Dendritic cell treated with granulocyte-macrophage colony-stimulating factor and Interleukin-4, amounts not matched to agents 40 ng/mL and 50 ng/mL, for 4 days (primary cell): ENCODE measurements around the gene SLC24A4.

ENCODE experiments used
- H3K27ac Mint-ChIP-seq: one replicate; pipeline ENCODE4 v1.8.0; 2022; ENCODE audit warnings: mild to moderate bottlenecking, mixed read lengths
- H3K27me3 Mint-ChIP-seq: one replicate; pipeline ENCODE4 v1.8.0; 2022; ENCODE audit warnings: mild to moderate bottlenecking, mixed read lengths
- H3K36me3 Mint-ChIP-seq: one replicate; pipeline ENCODE4 v1.8.0; 2022; ENCODE audit warnings: low read depth, mixed read lengths
- H3K4me1 Mint-ChIP-seq: one replicate; pipeline ENCODE4 v1.8.0; 2022; ENCODE audit warnings: low read depth, mixed read lengths
- H3K4me3 Mint-ChIP-seq: one replicate; pipeline ENCODE4 v1.8.0; 2022; ENCODE audit warnings: mild to moderate bottlenecking, moderate library complexity, mixed read lengths
- H3K9me3 Mint-ChIP-seq: one replicate; pipeline ENCODE4 v1.8.0; 2022; ENCODE audit warnings: mixed read lengths
- intact Hi-C: fragments of 100-400 bp; cut with micrococcal nuclease; formaldehyde crosslinking; loops from one replicate; pipeline ENCODE4 v1.15.0; 2022

SLC24A4 gene

GRCh38 chr14:92459950-92460421 lies 137.0 kb downstream of the SLC24A4 start:
- intact Hi-C loops, result loop anchor here (5.0 to 10.0 kb wide), 6 partner anchors 52 to 295 kb away; partner anchors contain the start of gene RIN3
- no peak overlapping the region for H3K4me3 Mint-ChIP-seq
- H3K9me3 Mint-ChIP-seq, result no peaks in the 10 kb centered on the region
- H3K27ac Mint-ChIP-seq, result peak overlapping the region; percentile 87
- H3K27me3 Mint-ChIP-seq, result no peaks in the 10 kb centered on the region
- peaks cover 7% of the 10 kb centered on the region for H3K36me3 Mint-ChIP-seq
- H3K4me1 Mint-ChIP-seq, result peaks cover 77% of the 10 kb centered on the region

- Mint-ChIP-seq H3K36me3 (peaks cover 9% of the 10 kb centered on the region), H3K4me1 (peaks cover 82% of the 10 kb centered on the region), H3K9me3 (no peaks in the 10 kb centered on the region), H3K27me3 (no peaks in the 10 kb centered on the region), H3K4me3 (peak overlapping the region; percentile 77), H3K27ac (peak overlapping the region; percentile 87)
- intact Hi-C loops, result loop anchor here (5.0 to 10.0 kb wide), 3 partner anchors 52 to 194 kb away; partner anchors contain the start of gene RIN3
Observed at GRCh38 chr14:92460541-92460915, 137.6 kb downstream of the SLC24A4 start.

DNA sequence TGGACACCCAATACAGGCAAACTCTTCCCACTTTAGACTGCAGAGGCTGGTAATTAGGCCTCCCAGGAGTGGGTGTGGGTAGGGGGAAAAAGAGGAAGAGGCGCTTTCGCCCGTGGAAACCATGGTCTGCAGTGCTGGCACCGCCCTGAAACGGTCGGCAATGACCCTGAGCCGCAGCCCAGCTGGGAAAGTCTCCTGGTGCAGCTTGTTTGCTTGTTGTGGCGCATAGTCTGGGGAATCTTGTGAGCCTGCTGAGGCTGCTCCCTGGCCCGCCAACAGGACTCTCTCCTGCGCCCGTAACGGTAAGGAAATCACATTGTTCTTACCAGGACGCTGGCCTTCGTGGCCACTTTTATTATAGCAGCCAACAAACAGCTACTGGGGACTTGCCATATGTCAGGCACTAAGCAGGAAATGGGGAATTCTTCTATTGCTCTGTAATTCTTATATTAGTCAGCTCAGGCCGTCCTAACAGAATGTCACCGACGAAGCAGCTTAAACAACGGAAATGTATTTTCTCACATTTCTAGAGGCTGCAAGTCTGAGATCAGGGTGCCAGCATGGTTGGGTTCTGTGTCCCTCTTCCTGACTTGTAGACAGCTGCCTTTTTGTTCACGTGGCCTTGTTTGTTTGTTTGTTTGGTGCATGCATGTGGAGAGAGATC lies 138.1 kb downstream of the SLC24A4 start:
- Mint-ChIP-seq H3K27me3 (no peaks in the 10 kb centered on the region), H3K4me3 (peak overlapping the region; percentile 77), H3K36me3 (peaks cover 14% of the 10 kb centered on the region), H3K9me3 (no peaks in the 10 kb centered on the region), H3K27ac (peak overlapping the region; percentile 87), H3K4me1 (peaks cover 84% of the 10 kb centered on the region)
- intact Hi-C loops, result loop anchor here (5.0 to 10.0 kb wide), 3 partner anchors 51 to 194 kb away; partner anchors contain the start of gene RIN3

DNA sequence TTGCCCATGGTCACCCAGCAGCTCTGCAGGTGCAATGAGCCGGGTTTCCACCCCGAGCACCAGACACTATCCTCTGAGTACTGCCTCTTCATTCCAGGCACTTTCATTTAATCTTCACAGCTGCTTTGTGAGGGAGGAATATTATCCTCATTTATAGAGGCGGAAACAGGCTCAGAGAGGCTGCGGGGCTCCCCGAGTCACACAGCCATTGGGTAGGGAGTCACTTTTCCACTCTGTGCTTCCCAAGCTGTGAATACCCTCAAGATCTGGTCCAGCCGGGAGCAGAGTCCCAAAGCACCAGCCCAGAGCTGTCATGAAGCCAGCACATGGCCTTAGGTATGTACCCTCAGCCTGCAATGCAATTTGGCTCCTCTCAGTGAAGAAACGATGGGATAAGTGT lies 138.9 kb downstream of the SLC24A4 start:
- Mint-ChIP-seq H3K36me3 (peaks cover 16% of the 10 kb centered on the region), H3K27ac (peak overlapping the region; percentile 87), H3K4me1 (peaks cover 78% of the 10 kb centered on the region), H3K4me3 (peak overlapping the region; percentile 77), H3K9me3 (no peaks in the 10 kb centered on the region), H3K27me3 (no peaks in the 10 kb centered on the region)
- intact Hi-C loops, result loop anchor here (5.0 to 10.0 kb wide), 3 partner anchors 50 to 193 kb away; partner anchors contain the start of gene RIN3

DNA sequence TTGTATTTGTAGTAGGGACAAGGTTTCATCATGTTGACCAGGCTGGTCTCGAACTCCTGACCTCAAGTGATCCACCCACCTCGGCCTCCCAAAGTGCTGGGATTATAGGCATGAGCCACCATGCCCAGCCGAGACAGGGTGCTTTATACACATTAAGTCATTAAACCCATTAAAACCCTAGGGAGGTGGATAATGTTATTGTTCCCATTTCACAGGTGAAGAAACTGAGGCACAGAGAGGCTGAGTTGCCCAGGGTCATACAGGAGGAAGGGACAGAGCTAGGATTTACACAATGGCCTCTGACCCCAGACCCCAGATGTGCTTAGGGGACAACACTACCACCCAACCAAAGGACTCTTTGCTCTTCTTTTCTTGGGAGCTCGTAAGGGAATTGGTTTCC lies 139.6 kb downstream of the SLC24A4 start:
- H3K4me3 Mint-ChIP-seq, result peak overlapping the region; percentile 10
- H3K36me3 Mint-ChIP-seq, result peaks cover 22% of the 10 kb centered on the region
- intact Hi-C loops, result loop anchor here (5.0 to 10.0 kb wide), 3 partner anchors 50 to 192 kb away; partner anchors contain the start of gene RIN3
- H3K4me1 Mint-ChIP-seq, result peaks cover 73% of the 10 kb centered on the region
- peak overlapping the region; percentile 87 for H3K27ac Mint-ChIP-seq
- H3K9me3 Mint-ChIP-seq, result no peaks in the 10 kb centered on the region
- no peaks in the 10 kb centered on the region for H3K27me3 Mint-ChIP-seq

- Mint-ChIP-seq H3K4me3 (peak overlapping the region; percentile 10), H3K36me3 (peaks cover 22% of the 10 kb centered on the region), H3K4me1 (peaks cover 73% of the 10 kb centered on the region), H3K9me3 (no peaks in the 10 kb centered on the region), H3K27me3 (no peaks in the 10 kb centered on the region), H3K27ac (peak overlapping the region; percentile 87)
- intact Hi-C loops, result loop anchor here (5.0 to 10.0 kb wide), 3 partner anchors 49 to 192 kb away; partner anchors contain the start of gene RIN3
Observed at GRCh38 chr14:92463141-92463540, 140.2 kb downstream of the SLC24A4 start.

- H3K4me1 Mint-ChIP-seq, result peaks cover 65% of the 10 kb centered on the region
- H3K4me3 Mint-ChIP-seq, result no peak overlapping the region
- peaks cover 22% of the 10 kb centered on the region for H3K36me3 Mint-ChIP-seq
- H3K27me3 Mint-ChIP-seq, result no peaks in the 10 kb centered on the region
- H3K27ac Mint-ChIP-seq, result peak overlapping the region; percentile 87
- no peaks in the 10 kb centered on the region for H3K9me3 Mint-ChIP-seq
- intact Hi-C loops, result loop anchor here (5.0 to 10.0 kb wide), 3 partner anchors 48 to 191 kb away; partner anchors contain the start of gene RIN3
Observed at GRCh38 chr14:92464156-92464555, 141.2 kb downstream of the SLC24A4 start.

GRCh38 chr14:92464716-92465115 lies 141.8 kb downstream of the SLC24A4 start:
- H3K27me3 Mint-ChIP-seq, result no peaks in the 10 kb centered on the region
- peak overlapping the region; percentile 91 for H3K27ac Mint-ChIP-seq
- H3K9me3 Mint-ChIP-seq, result no peaks in the 10 kb centered on the region
- intact Hi-C loops, result loop anchor here (5.0 to 10.0 kb wide), 3 partner anchors 48 to 190 kb away; partner anchors contain the start of gene RIN3
- H3K36me3 Mint-ChIP-seq, result peaks cover 22% of the 10 kb centered on the region
- peaks cover 62% of the 10 kb centered on the region for H3K4me1 Mint-ChIP-seq
- H3K4me3 Mint-ChIP-seq, result no peak overlapping the region

DNA sequence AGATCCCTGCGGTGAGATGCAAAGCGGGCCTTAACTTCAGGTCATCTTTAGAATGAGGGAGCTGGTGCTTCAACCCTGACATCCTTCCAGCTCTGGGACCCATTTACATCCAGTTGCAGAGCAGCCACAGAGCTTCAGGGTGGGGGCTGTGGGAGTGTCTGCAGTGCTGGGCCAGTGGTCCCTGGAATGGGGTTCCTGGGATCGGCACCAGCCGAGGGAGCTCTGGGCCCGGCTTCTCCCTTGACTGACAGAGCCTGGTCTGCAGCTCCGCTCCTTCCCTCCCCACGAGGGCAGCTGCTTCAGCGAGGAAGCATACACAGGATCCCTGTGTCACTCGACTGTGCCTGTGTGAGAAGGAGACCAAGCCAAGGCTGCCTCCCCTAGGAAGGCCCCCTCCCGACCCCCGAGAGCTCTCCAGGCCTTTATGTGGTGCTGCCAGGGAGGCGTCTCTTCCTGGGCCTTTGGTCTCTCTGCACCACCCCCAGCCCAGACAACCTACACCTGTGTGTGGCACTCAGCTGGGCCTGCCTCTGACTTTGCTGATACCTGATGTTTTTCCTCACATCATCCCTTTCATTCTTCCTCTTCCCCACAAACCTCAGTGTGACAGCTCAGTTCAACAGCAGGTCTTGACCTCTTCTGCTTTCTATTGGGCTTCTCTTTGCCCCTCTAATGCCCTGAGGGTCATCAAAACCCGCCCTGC lies 142.5 kb downstream of the SLC24A4 start:
- Mint-ChIP-seq H3K4me3 (no peak overlapping the region), H3K9me3 (no peaks in the 10 kb centered on the region), H3K36me3 (peaks cover 22% of the 10 kb centered on the region), H3K27me3 (no peaks in the 10 kb centered on the region), H3K4me1 (peaks cover 62% of the 10 kb centered on the region), H3K27ac (peak overlapping the region; percentile 91)
- intact Hi-C loops, result loop anchor here (10.0 kb wide), 2 partner anchors 99 to 189 kb away; no protein-coding TSS in a partner anchor

DNA sequence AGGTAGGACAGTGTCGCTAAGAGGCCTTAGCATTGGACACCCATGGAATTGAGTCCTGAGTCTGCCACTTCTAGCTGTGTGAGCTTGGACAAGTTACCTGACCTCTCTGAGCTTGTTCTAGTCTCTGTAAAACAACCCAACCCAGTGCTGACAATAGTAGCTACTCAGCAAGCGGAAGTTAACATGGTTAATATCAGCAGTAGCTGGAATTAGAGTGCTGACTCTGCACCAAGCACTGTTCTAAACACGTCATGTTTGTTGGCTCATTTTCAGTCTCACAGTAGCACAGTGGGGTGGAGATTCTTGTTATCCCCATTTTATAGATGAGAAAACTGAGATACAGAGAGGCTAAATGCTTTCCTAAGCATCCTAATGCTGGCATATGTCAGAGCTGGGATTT lies 143.1 kb downstream of the SLC24A4 start:
- peak overlapping the region; percentile 91 for H3K27ac Mint-ChIP-seq

GRCh38 chr14:92469515-92469914 lies 146.6 kb downstream of the SLC24A4 start:
- no peaks in the 10 kb centered on the region for H3K27me3 Mint-ChIP-seq
- intact Hi-C loops, result loop anchor here (10.0 kb wide), 2 partner anchors 95 to 185 kb away; no protein-coding TSS in a partner anchor

More for the DNA sequence above, 143.1 kb downstream of the SLC24A4 start:
- Mint-ChIP-seq H3K4me1 (peaks cover 62% of the 10 kb centered on the region), H3K27me3 (no peaks in the 10 kb centered on the region), H3K4me3 (no peak overlapping the region), H3K36me3 (peaks cover 22% of the 10 kb centered on the region), H3K9me3 (no peaks in the 10 kb centered on the region)
- intact Hi-C loops, result loop anchor here (10.0 kb wide), 2 partner anchors 99 to 189 kb away; no protein-coding TSS in a partner anchor

GRCh38 chr14:92470215-92470614 lies 147.2 kb downstream of the SLC24A4 start:
- Mint-ChIP-seq H3K27ac (no peak overlapping the region), H3K36me3 (peaks cover 15% of the 10 kb centered on the region), H3K9me3 (no peaks in the 10 kb centered on the region), H3K4me1 (peaks cover 62% of the 10 kb centered on the region), H3K4me3 (no peak overlapping the region), H3K27me3 (no peaks in the 10 kb centered on the region)
- intact Hi-C loops, result no loop called here

More at GRCh38 chr14:92469515-92469914, 146.6 kb downstream of the SLC24A4 start:
- Mint-ChIP-seq H3K9me3 (no peaks in the 10 kb centered on the region), H3K4me3 (no peak overlapping the region), H3K4me1 (peaks cover 64% of the 10 kb centered on the region), H3K36me3 (peaks cover 15% of the 10 kb centered on the region), H3K27ac (no peak overlapping the region)

- Mint-ChIP-seq H3K9me3 (no peaks in the 10 kb centered on the region), H3K4me1 (peaks cover 62% of the 10 kb centered on the region), H3K27me3 (no peaks in the 10 kb centered on the region), H3K4me3 (no peak overlapping the region), H3K36me3 (peaks cover 10% of the 10 kb centered on the region), H3K27ac (peak overlapping the region; percentile 74)
- intact Hi-C loops, result no loop called here
Observed at GRCh38 chr14:92470811-92471210, 147.8 kb downstream of the SLC24A4 start.
